Measurements from ENCODE around the gene DDT.

Gene DDT

DNA sequence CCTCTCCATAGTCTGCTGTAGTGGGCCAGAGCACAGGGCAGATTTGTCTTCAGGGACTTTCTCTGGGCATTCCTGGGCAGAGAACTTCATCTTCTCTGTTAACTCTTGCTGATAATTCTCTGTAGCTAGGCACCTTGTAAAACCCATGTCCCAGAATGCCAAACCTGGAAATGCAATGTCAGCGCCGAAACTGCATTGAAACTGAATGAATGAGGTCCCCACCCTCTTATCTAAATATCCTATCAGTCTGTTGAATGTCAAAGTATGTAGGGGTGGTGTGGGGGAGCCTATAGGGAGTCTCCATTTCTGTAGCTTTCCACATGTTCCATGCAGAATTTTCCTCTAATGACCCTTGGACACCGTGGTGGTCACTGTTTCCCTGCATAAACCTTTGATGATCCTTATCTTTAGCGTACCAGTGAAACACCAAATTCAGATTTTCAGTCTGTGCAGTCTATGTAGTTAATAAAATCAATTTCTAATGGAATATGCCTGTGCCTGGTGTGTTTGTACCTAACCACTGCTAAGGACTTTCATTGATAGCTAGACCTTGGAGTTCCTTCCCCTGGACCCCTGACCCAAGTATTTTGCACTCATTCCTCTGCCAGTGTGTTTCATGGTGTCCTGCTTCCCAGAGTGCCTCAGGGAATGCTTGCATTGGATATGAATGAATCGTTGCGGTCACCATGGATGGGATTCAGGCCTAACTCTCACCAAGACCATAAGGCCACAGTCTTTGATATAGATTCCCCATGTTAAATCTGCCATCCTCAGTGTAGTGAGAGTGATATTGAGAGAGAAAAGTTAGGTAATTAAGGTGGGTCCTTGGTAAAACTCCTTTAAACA is 34.4 kb upstream of the DDT start:
- H3K9ac ChIP-seq (ENCODE audit: low read length) = no peak overlapping the region
- H3K4me1 ChIP-seq (ENCODE audit: insufficient read depth, low read length, severe bottlenecking) = peaks cover 19% of the 10 kb centered on the region
- H3F3A ChIP-seq (ENCODE audit: insufficient read depth, low read length) = no peaks in the 10 kb centered on the region
- peaks cover 6% of the 10 kb centered on the region; the same call in 1 of the 2 replicates for H3K9me3 ChIP-seq (ENCODE audit: low read length)
- H3K4me2 ChIP-seq (ENCODE audit: low read length) = no peak overlapping the region
- no peaks in the 10 kb centered on the region for H3K9me2 ChIP-seq (ENCODE audit: low read depth, low read length)
- no peak overlapping the region for H3K4me3 ChIP-seq (ENCODE audit: low read depth, low read length, poor library complexity, severe bottlenecking)
- H2AFZ ChIP-seq (ENCODE audit: low read length) = no peak overlapping the region
- no peaks in the 10 kb centered on the region for H4K20me1 ChIP-seq (ENCODE audit: insufficient read depth, low read length)
- peaks cover 8% of the 10 kb centered on the region for H3K79me2 ChIP-seq (ENCODE audit: insufficient read depth, low read length)
- TF ChIP-seq EZH2 (IDR thresholded peaks at IDR 0.05; ENCODE audit: borderline replicate concordance, low read length) = no peak
- no peak for TF ChIP-seq CTCF (IDR thresholded peaks at IDR 0.05; ENCODE audit: low read length)
- H3K27me3 ChIP-seq (ENCODE audit: insufficient read depth, low read length) = no peaks in the 10 kb centered on the region; the same call in 1 of the 2 replicates
- no peaks in the 10 kb centered on the region; the same call in 1 of the 2 replicates for H3K36me3 ChIP-seq (ENCODE audit: insufficient read depth, low read length)
- H3K27ac ChIP-seq (ENCODE audit: low read depth, low read length, poor library complexity, severe bottlenecking) = no peak overlapping the region

DNA sequence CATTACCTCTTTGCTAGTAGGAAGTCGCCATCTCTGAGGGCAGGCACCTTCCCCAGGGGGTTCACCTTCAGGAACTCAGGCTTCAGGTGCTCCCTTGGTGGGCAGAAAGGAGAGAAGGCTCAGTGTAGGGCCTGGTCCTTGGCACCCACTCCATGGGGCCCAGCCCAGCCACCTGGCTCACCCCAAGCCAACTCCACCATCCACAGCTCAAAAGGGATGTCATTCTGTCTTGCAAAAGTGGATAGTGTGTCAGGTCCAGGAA is 33.7 kb upstream of the DDT start:
- no peaks in the 10 kb centered on the region; the same call in 1 of the 2 replicates for H3K27me3 ChIP-seq (ENCODE audit: insufficient read depth, low read length)
- H3K9me3 ChIP-seq (ENCODE audit: low read length) = peaks cover 6% of the 10 kb centered on the region; the same call in 1 of the 2 replicates
- H3K27ac ChIP-seq (ENCODE audit: low read depth, low read length, poor library complexity, severe bottlenecking) = no peak overlapping the region
- no peaks in the 10 kb centered on the region for H3K9me2 ChIP-seq (ENCODE audit: low read depth, low read length)
- peaks cover 6% of the 10 kb centered on the region for H3K79me2 ChIP-seq (ENCODE audit: insufficient read depth, low read length)
- no peak overlapping the region for H3K9ac ChIP-seq (ENCODE audit: low read length)
- H3K4me1 ChIP-seq (ENCODE audit: insufficient read depth, low read length, severe bottlenecking) = peaks cover 12% of the 10 kb centered on the region
- no peaks in the 10 kb centered on the region for H4K20me1 ChIP-seq (ENCODE audit: insufficient read depth, low read length)
- no peaks in the 10 kb centered on the region for H3F3A ChIP-seq (ENCODE audit: insufficient read depth, low read length)
- no peak overlapping the region for H2AFZ ChIP-seq (ENCODE audit: low read length)
- no peak for TF ChIP-seq CTCF (IDR thresholded peaks at IDR 0.05; ENCODE audit: low read length)
- TF ChIP-seq EZH2 (IDR thresholded peaks at IDR 0.05; ENCODE audit: borderline replicate concordance, low read length) = no peak
- H3K4me2 ChIP-seq (ENCODE audit: low read length) = no peak overlapping the region
- H3K36me3 ChIP-seq (ENCODE audit: insufficient read depth, low read length) = no peaks in the 10 kb centered on the region; the same call in 1 of the 2 replicates
- no peak overlapping the region for H3K4me3 ChIP-seq (ENCODE audit: low read depth, low read length, poor library complexity, severe bottlenecking)

DNA sequence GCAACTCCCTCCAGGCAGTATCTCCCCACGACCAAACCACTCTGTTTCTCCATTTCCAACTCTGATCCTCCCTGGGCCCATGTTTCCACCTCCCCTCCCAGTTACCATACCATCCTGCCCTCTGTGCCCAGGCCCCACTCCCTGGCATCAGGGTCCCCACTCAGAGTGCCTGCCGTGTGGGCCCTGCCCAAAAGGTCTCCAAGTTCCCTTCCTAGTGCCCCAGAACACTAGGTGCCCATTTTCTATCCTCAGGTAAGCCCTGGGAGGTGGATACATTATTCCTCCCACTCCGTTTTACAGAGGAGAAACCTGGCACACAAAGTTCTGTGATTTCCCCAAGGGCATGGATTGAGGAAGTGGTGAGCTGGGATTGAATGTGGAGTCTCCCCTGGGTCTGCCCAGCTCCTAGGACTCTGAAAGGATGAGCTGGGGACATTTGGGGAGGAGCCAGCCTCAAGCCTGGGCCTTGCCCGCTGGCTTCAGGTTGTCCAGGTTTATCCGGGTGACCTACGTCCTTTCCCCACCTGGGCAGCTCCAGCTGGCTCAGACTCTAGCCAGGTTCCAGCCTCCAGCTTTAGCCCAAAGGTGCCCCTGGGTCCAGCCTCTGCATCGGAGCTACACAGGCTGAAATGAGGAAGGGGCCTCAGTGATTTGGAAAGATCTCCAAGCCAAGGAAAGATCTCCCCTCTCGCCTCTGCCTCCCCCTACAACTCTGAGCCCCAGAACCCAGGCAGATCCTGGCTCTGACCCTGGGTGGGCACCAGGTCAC is 33.2 kb upstream of the DDT start:
- H3F3A ChIP-seq (ENCODE audit: insufficient read depth, low read length) = no peaks in the 10 kb centered on the region
- H3K79me2 ChIP-seq (ENCODE audit: insufficient read depth, low read length) = peaks cover 6% of the 10 kb centered on the region
- no peaks in the 10 kb centered on the region for H3K9me2 ChIP-seq (ENCODE audit: low read depth, low read length)
- H3K4me2 ChIP-seq (ENCODE audit: low read length) = no peak overlapping the region
- no peak overlapping the region for H2AFZ ChIP-seq (ENCODE audit: low read length)
- H3K4me3 ChIP-seq (ENCODE audit: low read depth, low read length, poor library complexity, severe bottlenecking) = no peak overlapping the region
- H3K27ac ChIP-seq (ENCODE audit: low read depth, low read length, poor library complexity, severe bottlenecking) = no peak overlapping the region
- no peaks in the 10 kb centered on the region for H4K20me1 ChIP-seq (ENCODE audit: insufficient read depth, low read length)
- no peaks in the 10 kb centered on the region; the same call in 1 of the 2 replicates for H3K27me3 ChIP-seq (ENCODE audit: insufficient read depth, low read length)
- H3K9ac ChIP-seq (ENCODE audit: low read length) = no peak overlapping the region
- no peaks in the 10 kb centered on the region; the same call in 1 of the 2 replicates for H3K36me3 ChIP-seq (ENCODE audit: insufficient read depth, low read length)
- peaks cover 6% of the 10 kb centered on the region; the same call in 1 of the 2 replicates for H3K9me3 ChIP-seq (ENCODE audit: low read length)
- no peak for TF ChIP-seq CTCF (IDR thresholded peaks at IDR 0.05; ENCODE audit: low read length)
- no peak for TF ChIP-seq EZH2 (IDR thresholded peaks at IDR 0.05; ENCODE audit: borderline replicate concordance, low read length)
- peaks cover 7% of the 10 kb centered on the region for H3K4me1 ChIP-seq (ENCODE audit: insufficient read depth, low read length, severe bottlenecking)

Measured in OCI-LY1 (cell line).